GM21619 (cell line): ENCODE measurements around the gene NCR2.

Source experiments
- ATAC-seq: cut with Tn5 transposase; IDR thresholded peaks from one replicate; pipeline ENCODE4 v1.9.1; 2021; ENCODE audit not compliant: unreplicated experiment

Gene NCR2

GRCh38 chr6:41331401-41332150 lies 3.8 kb upstream of the NCR2 start:
- no peak for ATAC-seq

GRCh38 chr6:41332241-41332640 lies 3.2 kb upstream of the NCR2 start:
- no peak for ATAC-seq

- ATAC-seq: no peak
These were observed 2.3 kb upstream of the NCR2 start for GRCh38 chr6:41332842-41333736.

- ATAC-seq: no peak
These were observed 847 bp upstream of the NCR2 start for GRCh38 chr6:41334482-41335040.

GRCh38 chr6:41335943-41336342 lies 535 bp downstream of the NCR2 start:
- no peak for ATAC-seq

- no peak for ATAC-seq
These were observed 1.4 kb downstream of the NCR2 start for GRCh38 chr6:41336824-41337223.

- ATAC-seq: no peak
These were observed 2.3 kb downstream of the NCR2 start for GRCh38 chr6:41337709-41338108.

GRCh38 chr6:41338659-41339058 lies 3.3 kb downstream of the NCR2 start:
- no peak for ATAC-seq

GRCh38 chr6:41341580-41341979 lies 6.2 kb downstream of the NCR2 start:
- ATAC-seq: no peak

- no peak for ATAC-seq
These were observed 6.8 kb downstream of the NCR2 start for GRCh38 chr6:41342241-41342640.

- no peak for ATAC-seq
These were observed 8.3 kb downstream of the NCR2 start for GRCh38 chr6:41343641-41344187.

GRCh38 chr6:41344876-41345275 lies 9.5 kb downstream of the NCR2 start:
- ATAC-seq: peak; percentile 67

- no peak for ATAC-seq
These were observed 10.5 kb downstream of the NCR2 start for GRCh38 chr6:41345901-41346300.

- ATAC-seq: no peak
These were observed 11.0 kb downstream of the NCR2 start for GRCh38 chr6:41346441-41346840.

- no peak for ATAC-seq
These were observed 12.1 kb downstream of the NCR2 start for GRCh38 chr6:41347378-41348050.

- ATAC-seq: no peak
These were observed 13.5 kb downstream of the NCR2 start for GRCh38 chr6:41348934-41349333.

- ATAC-seq: no peak
These were observed 17.0 kb downstream of the NCR2 start for GRCh38 chr6:41352396-41352795.

- no peak for ATAC-seq
These were observed 17.5 kb downstream of the NCR2 start for GRCh38 chr6:41352907-41353306.

GRCh38 chr6:41353333-41353732 lies 17.9 kb downstream of the NCR2 start:
- no peak for ATAC-seq

GRCh38 chr6:41355952-41356351 lies 20.5 kb downstream of the NCR2 start:
- ATAC-seq: no peak

- ATAC-seq: no peak
These were observed 21.4 kb downstream of the NCR2 start for GRCh38 chr6:41356825-41357224.
